ENCODE measurements around the gene DNAJB1. TPM values are rescaled to one million over a fixed set of nuclear protein-coding genes. Genes with fewer than 3 reads are reported as not detected.
A peak's percentile ranks its signal among the peaks of the same experiment; 100 is the strongest.

The DNAJB1 gene
- total and polyA plus RNA-seq, 2 of the 13 experiments (the other 11 are each of a cell fraction or from before 2014, with no cell fraction given) = 87.5 to 97.3 TPM

GRCh38 chr19:14517840-14518505 is at the start of gene DNAJB1 (continued):
- TF ChIP-seq, protein P1, sequence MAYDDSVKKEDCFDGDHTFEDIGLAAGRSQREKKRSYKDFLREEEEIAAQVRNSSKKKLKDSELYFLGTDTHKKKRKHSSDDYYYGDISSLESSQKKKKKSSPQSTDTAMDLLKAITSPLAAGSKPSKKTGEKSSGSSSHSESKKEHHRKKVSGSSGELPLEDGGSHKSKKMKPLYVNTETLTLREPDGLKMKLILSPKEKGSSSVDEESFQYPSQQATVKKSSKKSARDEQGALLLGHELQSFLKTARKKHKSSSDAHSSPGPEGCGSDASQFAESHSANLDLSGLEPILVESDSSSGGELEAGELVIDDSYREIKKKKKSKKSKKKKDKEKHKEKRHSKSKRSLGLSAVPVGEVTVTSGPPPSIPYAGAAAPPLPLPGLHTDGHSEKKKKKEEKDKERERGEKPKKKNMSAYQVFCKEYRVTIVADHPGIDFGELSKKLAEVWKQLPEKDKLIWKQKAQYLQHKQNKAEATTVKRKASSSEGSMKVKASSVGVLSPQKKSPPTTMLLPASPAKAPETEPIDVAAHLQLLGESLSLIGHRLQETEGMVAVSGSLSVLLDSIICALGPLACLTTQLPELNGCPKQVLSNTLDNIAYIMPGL (CRISPR knock-in tag; IDR thresholded peaks at IDR 0.05; ENCODE audit: borderline replicate concordance in 1 of 2, low read depth in 1 of 2) = peak; percentile 39 to 69; a peak in 2 of 4 replicates
- TF ChIP-seq NFYC (CRISPR knock-in tag; IDR thresholded peaks at IDR 0.05) (no peak; the same call in 1 of the 2 replicates), XRCC5 (optimal IDR thresholded peaks at IDR 0.05; ENCODE audit: low read length) (peak; percentile 5), RBM39 (IDR thresholded peaks at IDR 0.05; ENCODE audit: low read depth, low read length, poor library complexity, severe bottlenecking) (peak; percentile 71), MYPOP (CRISPR knock-in tag; IDR thresholded peaks at IDR 0.05) (no peak; the same call in 1 of the 2 replicates), FOXM1 (CRISPR knock-in tag; IDR thresholded peaks at IDR 0.05) (no peak), HDAC2 (CRISPR knock-in tag; IDR thresholded peaks at IDR 0.05) (peak; percentile 38; the same call in 1 of the 2 replicates), ARNT (IDR thresholded peaks at IDR 0.05) (no peak), GABPB1 (CRISPR knock-in tag; IDR thresholded peaks at IDR 0.05) (peak; percentile 82; the same call in 1 of the 2 replicates), PHF8 (CRISPR knock-in tag; IDR thresholded peaks at IDR 0.05) (peak; percentile 86), GPBP1L1 (CRISPR knock-in tag; IDR thresholded peaks at IDR 0.05) (no peak), STAT5B (CRISPR knock-in tag; IDR thresholded peaks at IDR 0.05) (0 out of 2 replicates have a peak, but pooled peaks have one; percentile 23), MYNN (CRISPR knock-in tag; IDR thresholded peaks at IDR 0.05; ENCODE audit: low read depth) (peak; percentile 88; the same call in 1 of the 2 replicates), FOSL2 (CRISPR knock-in tag; IDR thresholded peaks at IDR 0.05) (peak; percentile 38; the same call in 1 of the 2 replicates), BRD4 (CRISPR knock-in tag; IDR thresholded peaks at IDR 0.05) (0 out of 2 replicates have a peak, but pooled peaks have one; percentile 50)
- TF ChIP-seq, protein P2, sequence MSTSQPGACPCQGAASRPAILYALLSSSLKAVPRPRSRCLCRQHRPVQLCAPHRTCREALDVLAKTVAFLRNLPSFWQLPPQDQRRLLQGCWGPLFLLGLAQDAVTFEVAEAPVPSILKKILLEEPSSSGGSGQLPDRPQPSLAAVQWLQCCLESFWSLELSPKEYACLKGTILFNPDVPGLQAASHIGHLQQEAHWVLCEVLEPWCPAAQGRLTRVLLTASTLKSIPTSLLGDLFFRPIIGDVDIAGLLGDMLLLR (CRISPR knock-in tag; IDR thresholded peaks at IDR 0.05) = peak; percentile 60; the same call in 1 of the 2 replicates
- TF ChIP-seq, protein P3, sequence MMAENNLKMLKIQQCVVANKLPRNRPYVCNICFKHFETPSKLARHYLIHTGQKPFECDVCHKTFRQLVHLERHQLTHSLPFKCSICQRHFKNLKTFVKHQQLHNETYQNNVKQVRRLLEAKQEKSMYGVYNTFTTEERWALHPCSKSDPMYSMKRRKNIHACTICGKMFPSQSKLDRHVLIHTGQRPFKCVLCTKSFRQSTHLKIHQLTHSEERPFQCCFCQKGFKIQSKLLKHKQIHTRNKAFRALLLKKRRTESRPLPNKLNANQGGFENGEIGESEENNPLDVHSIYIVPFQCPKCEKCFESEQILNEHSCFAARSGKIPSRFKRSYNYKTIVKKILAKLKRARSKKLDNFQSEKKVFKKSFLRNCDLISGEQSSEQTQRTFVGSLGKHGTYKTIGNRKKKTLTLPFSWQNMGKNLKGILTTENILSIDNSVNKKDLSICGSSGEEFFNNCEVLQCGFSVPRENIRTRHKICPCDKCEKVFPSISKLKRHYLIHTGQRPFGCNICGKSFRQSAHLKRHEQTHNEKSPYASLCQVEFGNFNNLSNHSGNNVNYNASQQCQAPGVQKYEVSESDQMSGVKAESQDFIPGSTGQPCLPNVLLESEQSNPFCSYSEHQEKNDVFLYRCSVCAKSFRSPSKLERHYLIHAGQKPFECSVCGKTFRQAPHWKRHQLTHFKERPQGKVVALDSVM (CRISPR knock-in tag; IDR thresholded peaks at IDR 0.05) = peak; percentile 78; the same call in 1 of the 2 replicates
- TF ChIP-seq, protein P4, sequence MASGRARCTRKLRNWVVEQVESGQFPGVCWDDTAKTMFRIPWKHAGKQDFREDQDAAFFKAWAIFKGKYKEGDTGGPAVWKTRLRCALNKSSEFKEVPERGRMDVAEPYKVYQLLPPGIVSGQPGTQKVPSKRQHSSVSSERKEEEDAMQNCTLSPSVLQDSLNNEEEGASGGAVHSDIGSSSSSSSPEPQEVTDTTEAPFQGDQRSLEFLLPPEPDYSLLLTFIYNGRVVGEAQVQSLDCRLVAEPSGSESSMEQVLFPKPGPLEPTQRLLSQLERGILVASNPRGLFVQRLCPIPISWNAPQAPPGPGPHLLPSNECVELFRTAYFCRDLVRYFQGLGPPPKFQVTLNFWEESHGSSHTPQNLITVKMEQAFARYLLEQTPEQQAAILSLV (CRISPR knock-in tag; IDR thresholded peaks at IDR 0.05; ENCODE audit: borderline replicate concordance) = 0 out of 2 replicates have a peak, but pooled peaks have one; percentile 42
- TF ChIP-seq, protein P5, sequence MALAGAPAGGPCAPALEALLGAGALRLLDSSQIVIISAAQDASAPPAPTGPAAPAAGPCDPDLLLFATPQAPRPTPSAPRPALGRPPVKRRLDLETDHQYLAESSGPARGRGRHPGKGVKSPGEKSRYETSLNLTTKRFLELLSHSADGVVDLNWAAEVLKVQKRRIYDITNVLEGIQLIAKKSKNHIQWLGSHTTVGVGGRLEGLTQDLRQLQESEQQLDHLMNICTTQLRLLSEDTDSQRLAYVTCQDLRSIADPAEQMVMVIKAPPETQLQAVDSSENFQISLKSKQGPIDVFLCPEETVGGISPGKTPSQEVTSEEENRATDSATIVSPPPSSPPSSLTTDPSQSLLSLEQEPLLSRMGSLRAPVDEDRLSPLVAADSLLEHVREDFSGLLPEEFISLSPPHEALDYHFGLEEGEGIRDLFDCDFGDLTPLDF (CRISPR knock-in tag; IDR thresholded peaks at IDR 0.05) = peak; percentile 51; the same call in 1 of the 2 replicates
